Tibial nerve (tissue), 4 donors: ENCODE results near the gene LSG1.

Experiments
- EP300 ChIP-seq, 2 donors: sonication (generic); formaldehyde crosslinking; IDR thresholded peaks; one replicate each; pipeline ENCODE4 v1.6.1; 2017; ENCODE audit warnings: antibody characterized with exemption in 2 of 2, mild to moderate bottlenecking in 1 of 2
- POLR2A ChIP-seq, 2 donors: fragments of 450-650 bp; IDR thresholded peaks; one replicate each; pipeline ENCODE4 v1.6.1; 2017; ENCODE audit warnings: antibody characterized with exemption in 2 of 2, mild to moderate bottlenecking in 2 of 2, moderate library complexity in 2 of 2
- TF ChIP-seq, protein P1 (sequence below), 5 experiments: fragments of 200-600 bp in 3 of 5; fragments of 450-650 bp in 2 of 5; sonication (generic) in 3 of 5; IDR thresholded peaks; one replicate each; pipeline ENCODE4 v1.5.1; 2016 to 2019; ENCODE audit warnings: antibody characterized with exemption in 5 of 5, mild to moderate bottlenecking in 3 of 5, moderate library complexity in 2 of 5

DNA sequence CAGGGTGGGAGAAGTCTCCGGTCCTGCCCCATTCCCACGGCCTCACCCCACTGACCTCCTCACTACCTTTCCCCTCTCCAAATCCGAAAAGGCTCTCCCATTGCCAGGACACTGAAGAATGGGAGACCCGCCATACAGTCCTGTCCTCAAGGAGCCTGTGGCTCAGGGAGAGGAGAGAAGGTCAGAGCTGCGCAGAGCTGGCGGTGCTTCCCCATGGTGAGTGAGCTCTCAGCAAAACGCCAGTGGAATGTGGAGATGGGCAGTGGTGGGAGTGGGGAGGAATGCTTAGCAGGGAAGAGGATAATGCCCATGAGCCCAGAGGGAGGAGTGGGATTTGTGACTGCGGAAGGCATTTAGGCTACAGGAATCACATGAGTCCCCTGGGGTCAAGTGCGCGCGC, 33.8 kb upstream of the LSG1 start:
- TF ChIP-seq, protein P1, sequence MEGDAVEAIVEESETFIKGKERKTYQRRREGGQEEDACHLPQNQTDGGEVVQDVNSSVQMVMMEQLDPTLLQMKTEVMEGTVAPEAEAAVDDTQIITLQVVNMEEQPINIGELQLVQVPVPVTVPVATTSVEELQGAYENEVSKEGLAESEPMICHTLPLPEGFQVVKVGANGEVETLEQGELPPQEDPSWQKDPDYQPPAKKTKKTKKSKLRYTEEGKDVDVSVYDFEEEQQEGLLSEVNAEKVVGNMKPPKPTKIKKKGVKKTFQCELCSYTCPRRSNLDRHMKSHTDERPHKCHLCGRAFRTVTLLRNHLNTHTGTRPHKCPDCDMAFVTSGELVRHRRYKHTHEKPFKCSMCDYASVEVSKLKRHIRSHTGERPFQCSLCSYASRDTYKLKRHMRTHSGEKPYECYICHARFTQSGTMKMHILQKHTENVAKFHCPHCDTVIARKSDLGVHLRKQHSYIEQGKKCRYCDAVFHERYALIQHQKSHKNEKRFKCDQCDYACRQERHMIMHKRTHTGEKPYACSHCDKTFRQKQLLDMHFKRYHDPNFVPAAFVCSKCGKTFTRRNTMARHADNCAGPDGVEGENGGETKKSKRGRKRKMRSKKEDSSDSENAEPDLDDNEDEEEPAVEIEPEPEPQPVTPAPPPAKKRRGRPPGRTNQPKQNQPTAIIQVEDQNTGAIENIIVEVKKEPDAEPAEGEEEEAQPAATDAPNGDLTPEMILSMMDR (IDR thresholded peaks at IDR 0.05): no peak
- no peak for TF ChIP-seq EP300 (IDR thresholded peaks at IDR 0.05)
- TF ChIP-seq POLR2A (IDR thresholded peaks at IDR 0.05): no peak
